HG03460 (cell line): ENCODE measurements around the gene DCST2.

Source experiments
- ATAC-seq: cut with Tn5 transposase; IDR thresholded peaks from one replicate; pipeline ENCODE4 v1.9.1; 2021; ENCODE audit not compliant: unreplicated experiment

DCST2 gene

GRCh38 chr1:155012026-155012546 is 21.5 kb downstream of the DCST2 start:
- no peak for ATAC-seq

- ATAC-seq, result no peak
Observed at GRCh38 chr1:155011437-155012025, 22.1 kb downstream of the DCST2 start.

- ATAC-seq, result no peak
Observed at GRCh38 chr1:155011004-155011416, 22.6 kb downstream of the DCST2 start.

GRCh38 chr1:155010211-155010918 is 23.2 kb downstream of the DCST2 start:
- no peak for ATAC-seq

GRCh38 chr1:155009742-155010141 is 23.8 kb downstream of the DCST2 start:
- ATAC-seq, result no peak

- no peak for ATAC-seq
Observed at GRCh38 chr1:155009221-155009711, 24.3 kb downstream of the DCST2 start.

GRCh38 chr1:155008015-155008941 is 25.3 kb downstream of the DCST2 start:
- no peak for ATAC-seq

- ATAC-seq, result no peak
Observed at GRCh38 chr1:155007251-155007828, 26.2 kb downstream of the DCST2 start.

- no peak for ATAC-seq
Observed at GRCh38 chr1:155006601-155007101, 26.9 kb downstream of the DCST2 start.

GRCh38 chr1:155005076-155006011 is 28.2 kb downstream of the DCST2 start:
- ATAC-seq, result no peak

- ATAC-seq, result no peak
Observed at GRCh38 chr1:155004352-155005075, 29.1 kb downstream of the DCST2 start.

GRCh38 chr1:155003766-155004351 is 29.7 kb downstream of the DCST2 start:
- no peak for ATAC-seq

GRCh38 chr1:155003227-155003765 is 30.3 kb downstream of the DCST2 start:
- no peak for ATAC-seq

GRCh38 chr1:155002464-155003226 is 30.9 kb downstream of the DCST2 start, which contains the start of gene ZBTB7B:
Gene ZBTB7B (plus strand): TSS chr1:155002802. CDS start chr1:155014661, 11,859 bp downstream.
- ATAC-seq, result no peak

GRCh38 chr1:155001675-155002463 is 31.7 kb downstream of the DCST2 start:
- ATAC-seq, result peak; percentile 51

GRCh38 chr1:155001425-155001674 is 32.2 kb downstream of the DCST2 start:
- ATAC-seq, result no peak
